ENCODE measurements around the gene PAX3.

- no peak for TF ChIP-seq EZH2 (IDR thresholded peaks at IDR 0.05)
- TF ChIP-seq POLR2AphosphoS5 (IDR thresholded peaks at IDR 0.05; ENCODE audit: borderline replicate concordance, low read depth, low read length), result no peak
Measured at GRCh38 chr2:222159221-222159620, 139.6 kb downstream of the PAX3 start.
